B cell (primary cell): Measurements from ENCODE around the gene BCAR1.
"Not testable (repeated sequence)": the region's sequence is repeated elsewhere in the genome, so short reads cannot be mapped to it uniquely, and the experiment has no call there.

ENCODE experiments used
- CTCF ChIP-seq: fragments of 200-600 bp; IDR thresholded peaks from one replicate; pipeline ENCODE4 v1.8.0; 2022; ENCODE audit warnings: antibody characterized with exemption, mild to moderate bottlenecking
- EZH2 ChIP-seq: IDR thresholded peaks from 2 replicates; pipeline ENCODE4 v1.6.1; 2012; ENCODE audit warnings: borderline replicate concordance, low read depth, mild to moderate bottlenecking, moderate library complexity, low read length; ENCODE audit not compliant: insufficient read depth, poor library complexity, severe bottlenecking

DNA sequence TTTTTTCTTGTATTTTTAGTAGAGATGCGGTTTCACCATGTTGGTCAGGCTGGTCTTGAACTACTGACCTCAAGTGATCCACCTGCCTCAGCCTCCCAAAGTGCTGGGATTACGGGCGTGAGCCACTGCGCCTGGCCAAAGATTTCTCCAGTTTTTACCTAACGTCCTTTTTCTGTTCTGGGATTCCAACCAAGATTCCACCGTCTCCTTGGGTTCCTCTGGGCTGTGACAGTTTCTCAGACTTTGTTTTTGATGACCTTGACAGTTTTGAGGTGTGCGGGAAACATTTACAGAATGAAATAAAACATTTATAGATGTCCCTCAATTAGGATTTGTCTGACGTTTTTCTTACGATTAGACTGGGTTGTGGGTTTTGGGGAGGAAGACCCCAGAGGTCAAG, 17.9 kb upstream of the BCAR1 start:
- not testable (repeated sequence) for TF ChIP-seq EZH2, CTCF
